HG03175 (cell line): ENCODE measurements around the gene GOLGA6C.
"Not testable (repeated sequence)": the region's sequence is repeated elsewhere in the genome, so short reads cannot be mapped to it uniquely, and the experiment has no call there.

Experiments
- ATAC-seq: cut with Tn5 transposase; IDR thresholded peaks from one replicate; pipeline ENCODE4 v1.9.1; 2021; ENCODE audit warnings: mild to moderate bottlenecking, moderate library complexity; ENCODE audit not compliant: unreplicated experiment

Gene GOLGA6C

DNA sequence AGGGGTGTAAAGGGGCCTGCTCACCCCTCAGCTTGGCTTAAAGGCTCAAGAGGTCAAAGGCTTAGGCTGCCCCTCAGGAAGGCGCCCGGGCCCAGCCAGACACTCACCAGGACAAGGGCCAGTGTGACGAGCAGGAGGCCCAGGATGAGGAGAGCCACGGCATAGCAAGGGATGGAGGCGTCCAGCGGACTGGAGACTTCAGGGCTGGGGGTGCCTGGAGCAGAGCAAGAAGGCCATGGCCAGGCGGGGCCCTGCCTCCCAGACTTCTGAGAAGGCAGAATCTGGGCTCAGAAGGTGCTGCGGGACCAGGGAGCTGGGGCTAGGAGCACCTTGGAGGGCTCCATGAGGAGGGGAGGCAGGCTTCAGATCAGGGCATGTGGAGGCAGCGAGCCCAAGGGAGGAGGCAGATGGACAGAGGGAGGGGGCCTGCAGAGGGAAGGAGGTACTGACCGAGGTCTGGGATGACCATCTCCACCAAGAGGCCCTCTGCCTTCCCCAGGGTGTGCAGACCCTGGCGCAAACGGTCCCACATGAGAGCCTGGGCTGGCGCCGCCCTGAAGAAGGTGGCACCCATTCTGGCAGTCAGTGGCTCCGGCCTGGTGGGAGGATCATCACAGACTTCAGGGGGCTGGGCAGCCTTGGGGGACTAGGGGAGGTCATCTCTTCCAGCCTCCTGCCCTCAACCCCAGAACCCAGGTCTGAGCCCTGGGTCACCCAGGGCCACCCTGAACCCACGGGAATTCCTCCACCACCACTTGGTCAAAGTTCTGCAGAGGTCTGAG, 32.0 kb upstream of the GOLGA6C start:
- no peak for ATAC-seq

DNA sequence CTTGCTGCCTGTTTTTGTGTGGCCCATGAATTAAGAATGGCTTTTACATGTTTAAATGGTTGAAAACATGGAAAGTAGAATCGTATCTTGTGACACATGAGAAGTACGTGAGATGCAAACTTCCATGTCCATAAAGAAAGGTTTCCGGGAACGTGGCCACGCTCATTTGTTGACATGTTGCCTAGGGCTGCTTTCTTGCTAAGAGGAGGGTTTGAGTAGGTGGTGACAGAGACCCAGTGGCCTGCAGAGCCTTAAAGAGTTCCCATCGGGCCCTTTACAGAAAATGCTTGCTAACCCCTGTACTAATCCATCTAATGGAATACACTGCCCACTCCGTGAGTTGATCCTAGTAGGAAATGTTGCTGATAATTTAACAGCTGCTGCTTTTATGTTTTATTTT, 31.0 kb upstream of the GOLGA6C start:
- not testable (repeated sequence) for ATAC-seq

DNA sequence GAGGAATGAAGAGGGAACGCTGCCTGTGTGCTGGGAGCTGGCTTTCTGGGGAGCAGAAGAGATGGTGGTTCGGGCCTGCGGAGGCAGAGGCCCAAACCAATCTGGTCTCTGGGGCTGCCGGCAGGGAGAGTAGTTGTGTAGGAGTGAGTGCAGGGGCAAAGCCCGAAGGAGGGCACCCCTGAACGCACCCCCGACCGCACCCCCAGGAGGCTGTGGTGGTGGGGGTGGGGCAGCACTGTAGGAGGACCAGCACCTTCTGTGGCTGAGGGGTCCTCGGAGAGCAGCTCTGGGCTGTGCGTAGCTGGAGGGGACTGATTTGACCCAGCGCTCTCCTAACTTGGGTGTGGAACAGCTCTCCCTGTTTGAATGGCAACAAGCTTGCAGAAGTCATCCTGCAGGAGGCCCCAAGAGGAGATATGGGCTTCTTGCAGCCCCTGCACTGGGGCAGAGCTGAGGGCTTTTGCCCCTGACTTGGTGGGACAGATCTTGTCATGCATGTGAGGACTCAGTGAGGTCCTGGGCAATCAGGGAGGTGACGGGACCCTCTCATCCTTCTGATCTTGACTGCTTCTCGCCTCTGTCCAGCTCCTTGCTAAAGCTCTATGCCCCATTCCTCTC, 30.4 kb upstream of the GOLGA6C start:
- ATAC-seq: no peak

DNA sequence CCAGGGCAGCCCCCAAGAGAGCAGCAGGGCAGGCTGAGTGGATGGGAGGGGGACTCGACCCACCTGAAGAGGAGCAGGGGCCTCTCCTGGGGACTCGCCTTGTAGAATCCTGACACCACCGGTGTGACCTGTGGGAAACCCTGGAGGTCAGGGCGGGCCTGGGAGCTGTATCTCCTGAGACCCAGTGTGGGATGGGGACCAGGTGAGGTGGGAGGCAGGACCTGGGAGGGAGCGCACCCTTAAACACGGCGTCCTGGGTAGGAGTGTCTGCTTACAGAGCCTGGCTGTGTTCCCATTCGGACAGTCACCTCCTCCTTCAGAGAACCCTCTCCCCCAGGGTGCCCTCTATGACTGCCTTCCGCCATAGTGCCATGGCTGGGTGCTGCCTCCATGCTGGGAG, 29.3 kb upstream of the GOLGA6C start:
- ATAC-seq: no peak

DNA sequence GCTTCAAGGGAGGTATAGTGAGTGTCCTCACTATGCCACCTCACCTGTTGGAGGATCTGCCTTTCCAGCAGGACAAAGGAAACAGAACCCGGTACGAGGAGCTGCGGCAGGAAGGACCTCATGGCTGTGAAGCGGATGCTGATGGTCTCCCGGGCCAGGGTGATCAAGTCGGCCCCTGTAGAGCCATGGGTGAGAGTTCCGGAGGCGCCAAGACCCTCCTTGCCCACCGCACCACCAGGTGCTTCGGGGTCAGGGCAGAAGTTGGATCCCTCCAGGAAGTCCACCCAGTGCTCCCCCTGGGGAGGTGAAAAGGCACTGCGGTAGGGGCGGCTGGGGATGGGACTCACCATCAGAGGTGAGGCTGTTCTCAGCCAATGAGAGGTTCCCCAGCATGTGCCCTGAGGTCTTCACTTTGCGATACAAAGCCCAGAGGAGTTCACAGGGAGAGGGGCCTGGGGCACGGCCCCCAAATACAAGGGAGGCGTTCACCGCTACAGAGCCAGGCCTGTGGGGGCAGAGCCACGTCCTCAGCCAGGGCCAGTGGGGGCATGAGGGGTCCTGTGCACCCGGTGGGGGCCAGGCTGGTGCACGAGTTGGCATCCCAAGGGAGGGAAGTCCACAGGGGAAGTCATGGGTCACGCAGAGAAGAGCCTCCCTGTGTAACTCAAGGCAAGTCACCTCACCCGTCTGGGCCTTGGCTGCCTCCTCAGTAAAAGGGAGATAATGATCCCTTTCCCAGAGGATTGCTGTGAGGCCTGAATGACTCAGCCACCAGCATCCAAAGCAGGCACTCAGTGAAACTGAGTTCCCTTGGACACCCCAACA, 28.7 kb upstream of the GOLGA6C start:
- ATAC-seq: no peak

DNA sequence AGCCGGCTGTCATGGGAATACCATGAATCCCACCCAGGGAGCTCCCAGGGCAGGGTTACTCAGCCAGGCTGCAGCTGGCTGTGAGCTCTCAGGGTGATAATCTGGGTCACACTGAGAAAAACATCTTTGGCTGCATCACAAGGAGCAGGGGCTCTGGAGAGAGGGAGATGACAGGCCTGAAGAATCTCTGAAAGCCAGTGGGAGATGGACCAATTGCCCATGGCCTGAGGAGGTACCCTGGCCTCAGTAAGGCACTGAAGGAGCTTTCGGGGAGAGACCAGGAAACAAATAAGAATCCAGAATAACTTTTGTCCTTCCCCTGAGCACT, 28.2 kb upstream of the GOLGA6C start:
- ATAC-seq: no peak

DNA sequence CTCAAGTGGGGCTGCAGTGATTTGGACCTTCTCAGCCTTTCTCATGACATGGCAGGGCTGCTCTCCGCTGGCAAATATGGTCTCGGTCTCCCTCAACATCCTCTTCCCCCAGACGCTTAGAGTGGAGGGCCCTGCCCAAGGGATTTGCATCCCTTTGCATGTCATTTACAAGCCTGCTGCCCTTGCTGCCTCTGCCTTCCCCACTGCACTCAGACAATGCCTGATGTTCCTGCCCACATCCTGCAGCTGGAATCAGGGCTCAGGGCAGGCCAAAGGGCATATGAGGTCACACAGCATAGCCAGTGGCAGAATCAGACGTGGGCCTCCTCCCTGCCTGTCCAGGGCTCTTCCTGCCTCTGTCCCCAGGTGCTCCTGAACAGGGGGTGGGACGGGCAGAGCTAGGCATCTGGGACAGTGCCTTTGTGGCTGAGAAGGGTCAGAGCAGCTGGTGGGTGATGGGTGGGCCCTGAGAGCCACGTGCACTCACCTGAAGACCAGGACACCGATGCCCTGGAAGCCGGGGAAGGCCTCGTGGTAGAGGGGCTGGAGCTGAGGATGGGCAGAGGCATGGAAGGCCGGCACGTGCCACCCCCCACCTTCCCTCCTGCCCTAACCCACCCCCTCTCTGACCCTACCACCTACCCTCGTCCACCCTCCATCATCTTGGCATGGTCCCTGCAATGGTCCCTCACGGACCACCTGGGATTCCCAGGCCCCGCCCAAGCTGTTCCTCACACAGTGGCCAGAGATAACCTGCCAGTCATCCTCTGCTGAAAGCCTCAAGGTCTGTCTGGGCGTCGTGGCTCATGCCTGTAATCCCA, 27.4 kb upstream of the GOLGA6C start:
- no peak for ATAC-seq

DNA sequence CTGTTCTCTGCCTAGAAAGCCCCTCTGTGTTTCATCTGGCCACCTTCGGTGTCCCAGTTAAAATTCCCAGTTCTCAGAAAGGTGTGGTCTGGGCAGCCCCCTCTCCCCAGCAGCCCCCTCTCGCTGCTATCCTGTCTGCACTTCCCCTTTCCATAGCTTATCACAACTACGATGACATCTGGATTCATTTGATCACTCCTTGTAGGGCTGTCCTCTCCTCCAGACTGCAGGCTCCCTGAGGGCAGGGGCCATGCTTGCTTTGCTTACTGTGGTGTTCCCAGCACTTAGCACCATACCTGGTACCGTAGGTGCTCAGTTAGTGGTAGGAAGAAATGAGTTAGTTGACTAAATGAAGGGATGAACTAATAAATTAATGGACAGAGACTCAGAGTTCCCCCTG, 26.3 kb upstream of the GOLGA6C start:
- ATAC-seq: no peak

DNA sequence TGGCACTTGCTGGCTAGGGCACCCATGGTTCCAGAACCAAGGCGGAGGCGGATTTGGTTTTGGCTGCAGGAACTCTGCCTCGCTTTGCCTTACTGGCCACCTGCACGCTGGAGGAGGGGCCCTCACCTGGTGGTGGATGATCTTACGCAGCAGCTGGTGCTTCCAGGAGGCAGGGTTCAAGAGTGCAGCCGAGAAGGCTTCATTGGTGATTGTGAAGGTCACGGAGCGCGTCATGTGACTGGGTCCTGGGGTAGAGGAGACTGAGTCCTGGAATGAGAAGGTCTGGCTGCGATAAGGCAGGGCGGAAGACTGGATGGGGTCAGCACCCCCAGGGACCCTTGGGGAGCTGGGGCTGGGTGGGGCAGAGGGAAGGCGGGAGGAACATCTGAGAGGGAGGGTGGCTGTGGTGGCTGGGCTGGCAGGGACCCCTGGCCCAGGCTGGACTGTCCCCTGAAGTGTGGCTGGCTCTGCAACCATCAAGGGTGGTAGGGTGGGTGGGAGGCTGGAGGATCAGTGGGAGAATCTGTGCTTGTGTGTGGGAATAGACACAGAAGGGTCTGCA, 25.8 kb upstream of the GOLGA6C start:
- ATAC-seq: no peak

DNA sequence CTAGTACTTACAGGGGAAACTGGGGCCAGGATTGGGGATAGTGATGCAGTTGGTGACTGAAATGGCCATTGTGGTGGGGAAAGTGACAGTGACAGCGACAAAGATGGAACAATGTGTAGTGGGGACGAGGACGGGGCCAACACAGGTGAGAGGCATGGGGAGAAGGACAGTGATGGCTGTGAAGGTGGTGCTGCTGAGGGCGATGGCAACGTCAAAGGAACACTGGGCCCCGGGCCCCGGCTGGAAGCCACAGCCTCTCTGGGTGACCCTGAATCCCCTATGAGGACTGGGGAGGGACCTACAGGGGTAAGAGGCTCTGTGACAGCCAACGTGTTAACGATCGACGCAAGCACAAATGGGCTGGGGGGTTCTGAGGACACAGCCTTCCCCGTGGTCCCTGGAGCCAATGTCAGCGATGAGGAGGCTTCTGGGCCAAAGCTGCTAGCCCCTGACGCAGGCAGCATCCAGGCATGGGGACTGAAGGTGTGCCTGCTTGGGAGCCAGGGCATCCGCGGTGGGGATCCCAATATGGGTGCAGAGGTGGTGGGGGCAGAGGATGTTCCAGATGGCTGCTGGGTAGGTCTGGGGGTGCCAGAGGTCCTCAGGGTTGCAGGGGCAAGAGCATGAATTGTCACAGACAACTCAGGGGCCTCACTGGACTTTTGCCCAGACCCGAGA, 25.2 kb upstream of the GOLGA6C start:
- ATAC-seq: no peak

DNA sequence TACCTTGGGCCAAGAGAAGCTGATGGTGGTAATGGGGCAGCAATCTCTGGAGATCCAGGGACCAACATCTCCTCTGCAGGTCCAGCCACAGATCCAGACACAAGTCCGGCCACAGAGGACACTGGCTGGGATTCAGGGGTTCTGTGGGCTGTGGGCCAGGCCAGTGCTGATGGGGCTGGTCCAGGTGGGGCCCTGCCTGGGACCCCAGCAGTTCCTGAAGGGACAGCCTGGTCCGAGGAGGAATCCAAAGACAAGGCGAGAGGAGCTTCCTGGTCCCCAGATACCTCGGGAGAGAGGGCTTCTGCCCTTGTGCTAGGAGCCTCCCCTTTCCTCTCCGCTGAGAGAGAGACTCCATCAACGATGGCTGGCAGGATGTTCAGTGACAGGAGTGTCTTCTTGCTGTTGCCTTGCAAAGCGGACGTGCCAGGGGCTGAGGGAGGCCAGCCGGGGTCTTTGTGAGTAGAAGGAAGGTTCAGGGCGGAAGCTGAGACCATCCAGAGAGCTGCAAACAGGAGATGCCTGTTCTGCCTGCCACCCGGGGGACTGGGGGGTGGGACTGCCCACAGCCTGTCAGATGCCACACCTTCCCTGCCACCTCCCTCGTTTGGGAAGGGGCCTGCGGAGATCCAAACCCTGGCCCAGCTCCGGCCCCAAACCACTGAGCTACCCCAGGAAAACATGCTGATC, 24.5 kb upstream of the GOLGA6C start:
- no peak for ATAC-seq

DNA sequence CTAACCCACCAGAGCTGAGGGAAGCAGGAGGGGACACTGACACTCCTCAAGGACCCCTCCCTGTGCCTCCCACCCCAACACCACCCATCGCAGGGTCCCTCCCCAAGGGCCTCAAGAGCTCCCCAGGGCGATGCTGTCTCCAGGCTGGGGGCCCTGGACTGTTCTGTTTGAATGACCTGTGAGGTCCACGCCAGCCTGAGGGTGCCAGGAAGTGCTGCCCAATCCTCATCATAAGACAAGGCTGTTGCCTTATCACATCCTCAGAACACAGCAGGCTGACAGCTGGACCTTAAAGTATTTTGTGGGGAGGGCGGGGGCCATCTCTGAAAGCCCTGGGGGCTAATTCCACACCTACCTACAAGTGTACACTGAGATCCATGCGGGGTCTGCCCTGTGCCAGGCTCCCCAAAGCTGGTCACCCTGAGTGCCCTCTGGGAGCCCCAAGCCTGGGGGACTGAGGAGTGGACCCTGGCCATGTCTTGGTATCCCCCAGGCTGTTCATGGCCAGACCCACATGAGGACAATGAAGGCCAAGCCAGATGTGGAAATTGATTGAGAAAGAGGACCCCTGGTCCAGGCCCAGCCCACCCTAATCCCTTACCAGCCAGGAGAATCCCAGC, 23.8 kb upstream of the GOLGA6C start:
- ATAC-seq: no peak

DNA sequence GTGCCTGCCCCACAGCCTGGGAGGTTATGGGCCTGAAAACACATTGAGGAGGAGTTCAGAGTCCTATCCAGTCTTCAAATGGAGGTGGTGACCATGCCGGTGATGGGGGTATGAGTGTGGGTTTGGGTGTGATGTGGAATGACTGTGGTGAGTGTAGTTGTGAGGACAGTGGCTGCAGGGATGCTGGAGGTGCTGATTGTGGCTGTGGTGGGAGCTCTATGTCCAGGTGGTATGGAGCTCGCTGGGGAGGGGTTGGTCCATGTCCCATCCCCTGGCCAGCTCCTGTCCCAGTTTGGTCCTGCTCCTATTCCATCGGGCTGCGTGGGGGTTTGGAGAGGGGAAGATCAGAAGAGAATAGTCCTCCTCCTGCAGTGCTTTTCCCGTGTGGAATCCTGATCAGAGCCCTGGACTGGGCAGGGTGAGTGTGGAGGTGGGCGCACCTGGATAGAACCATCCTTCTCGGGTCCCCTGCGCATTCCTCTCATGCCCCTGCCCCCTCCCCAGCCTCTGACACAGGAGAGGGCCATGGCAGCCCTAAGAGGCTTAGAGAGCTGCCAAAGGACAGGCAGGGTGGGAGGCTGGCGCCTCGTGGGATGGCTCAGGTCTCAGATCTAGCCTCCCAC, 23.0 kb upstream of the GOLGA6C start:
- no peak for ATAC-seq

DNA sequence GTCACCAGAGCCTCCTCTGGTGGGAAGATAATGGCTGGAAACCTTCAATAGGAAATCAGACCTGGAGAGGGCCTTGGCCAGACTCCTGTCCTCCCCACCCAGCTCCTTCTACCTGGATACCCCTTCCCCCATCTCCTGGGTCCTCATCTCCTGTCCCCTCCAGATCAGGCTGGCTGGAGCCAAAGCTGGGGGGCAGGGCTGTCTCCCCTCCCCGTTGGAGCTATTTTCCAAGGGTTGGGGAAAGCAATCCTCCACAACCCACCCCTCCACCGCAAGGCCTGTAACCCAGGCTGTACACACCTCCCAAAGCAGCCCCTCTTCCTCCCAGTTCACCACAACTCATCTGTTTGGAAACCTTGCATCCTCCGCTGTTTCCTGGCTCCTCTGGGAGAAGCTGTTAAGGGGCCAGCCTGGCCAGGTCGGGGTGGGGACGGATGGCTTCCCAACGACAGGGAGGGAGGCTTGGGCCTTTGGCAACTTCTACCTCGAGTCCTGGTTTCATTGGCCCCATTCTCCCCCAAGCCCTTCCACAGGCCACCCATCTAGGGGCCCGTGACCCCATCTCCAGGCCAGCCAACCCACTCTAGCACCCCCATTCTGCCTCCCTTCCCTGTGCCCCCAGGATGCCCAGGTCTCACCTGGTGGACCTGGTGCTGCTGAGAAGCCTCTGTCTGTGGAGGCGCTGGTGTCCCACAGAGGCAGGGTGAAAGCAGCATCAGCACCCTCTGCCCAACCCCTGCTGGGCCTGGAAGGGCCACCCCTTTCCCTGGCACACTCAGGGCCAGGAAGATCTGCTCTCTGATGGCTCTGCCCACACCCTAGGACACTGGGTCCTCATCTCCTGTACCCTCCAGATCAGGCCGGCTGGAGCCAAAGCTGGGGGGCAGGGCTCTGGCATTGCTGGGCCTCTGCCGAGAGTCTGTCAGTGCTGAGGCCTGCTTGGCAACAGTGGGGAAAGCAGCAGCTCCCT, 22.1 kb upstream of the GOLGA6C start:
- no peak for ATAC-seq

DNA sequence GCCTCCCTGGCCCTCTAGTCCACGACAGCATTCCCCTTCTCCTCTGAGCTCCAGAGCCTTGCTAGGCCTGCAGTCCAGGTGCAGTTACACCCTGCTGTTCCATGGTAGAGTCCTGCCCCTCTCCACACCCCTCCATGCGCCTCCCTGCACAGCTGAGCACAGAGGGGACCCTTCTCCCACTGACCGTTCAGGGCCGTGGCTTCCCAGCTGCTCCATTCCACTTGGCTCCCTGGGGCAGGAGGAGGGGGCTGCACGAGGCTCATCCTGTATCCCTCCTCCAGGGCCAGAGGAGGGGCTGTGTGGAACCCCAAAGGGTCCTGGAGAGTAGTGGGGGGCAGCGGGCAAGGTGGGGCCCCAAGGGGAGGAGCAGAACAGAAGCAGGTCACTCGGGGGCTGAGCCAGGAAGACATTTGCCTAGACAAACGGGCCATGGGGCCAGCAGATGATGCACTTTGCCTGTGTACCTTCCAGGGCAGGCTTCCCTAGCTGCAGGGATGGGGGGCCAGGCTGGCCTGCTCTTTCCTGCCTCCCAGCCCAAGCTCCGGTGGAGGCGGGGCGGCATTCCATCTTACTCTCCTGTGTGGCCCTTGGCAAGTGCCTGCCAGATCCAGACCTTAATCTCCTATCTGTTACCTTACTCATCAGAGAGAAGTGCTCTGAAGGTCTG, 20.7 kb upstream of the GOLGA6C start:
- ATAC-seq: no peak

DNA sequence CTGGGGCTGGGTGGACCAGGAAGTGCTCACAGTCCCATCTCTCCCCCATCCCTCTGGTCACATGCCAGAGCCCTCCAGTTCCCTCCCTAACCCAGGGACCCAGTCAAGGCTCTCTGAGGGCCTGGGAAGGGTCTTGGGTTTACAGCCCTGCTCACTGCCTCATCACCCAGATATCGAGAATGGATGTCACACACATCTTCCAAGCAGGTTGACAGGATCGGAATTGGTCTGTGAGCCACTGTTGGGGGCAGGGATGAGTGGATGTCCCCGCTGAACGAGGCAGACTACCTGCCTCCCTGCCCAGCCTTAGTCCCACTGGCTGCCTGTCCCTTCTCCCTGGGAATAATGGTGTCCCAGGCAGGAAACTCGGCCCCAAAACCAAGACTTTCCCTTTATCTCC, 20.0 kb upstream of the GOLGA6C start:
- ATAC-seq: no peak

DNA sequence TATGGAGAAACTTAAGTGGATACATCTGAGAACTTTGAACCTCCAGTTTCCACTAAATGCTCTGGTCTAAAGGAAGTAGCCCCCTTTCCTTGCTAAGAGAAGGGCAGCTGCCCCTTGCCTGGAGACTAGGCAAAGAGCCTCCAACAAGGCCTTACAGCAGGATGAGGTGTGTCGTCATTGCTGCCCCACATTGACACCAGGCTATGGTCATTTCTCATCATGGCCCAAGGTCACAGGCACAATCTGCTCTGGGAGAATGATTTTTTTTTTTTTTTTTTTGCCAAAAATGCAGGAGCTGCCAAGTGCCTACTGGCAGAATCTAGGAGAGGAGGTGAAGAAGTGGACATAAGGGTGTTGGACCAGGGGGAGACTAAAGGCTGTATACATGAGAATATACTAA, 12.4 kb upstream of the GOLGA6C start:
- ATAC-seq: not testable (repeated sequence)
